Omental fat pad (tissue), 4 donors: ENCODE results near the gene CDK5R1. TPM values are rescaled to one million over a fixed set of nuclear protein-coding genes. Genes with fewer than 3 reads are reported as not detected.

Experiments
- ATAC-seq: fragments of 150-250 bp; one replicate; pipeline ENCODE4 v1.9.1; 2016; ENCODE audit warnings: mild to moderate bottlenecking, moderate library complexity; ENCODE audit not compliant: low FRiP score
- DNase-seq: peaks from one replicate; pipeline ENCODE4 v3.0.0-alpha.2; 2019; ENCODE audit warnings: low spot score
- CTCF ChIP-seq, 3 donors: fragments of 450-650 bp; IDR thresholded peaks; one replicate each; pipeline ENCODE4 v1.5.1; 2016 to 2017; ENCODE audit warnings: antibody characterized with exemption in 3 of 3, mild to moderate bottlenecking in 3 of 3, moderate library complexity in 2 of 3
- small RNA-seq: library from RNA; depleted of rRNA; stranded (forward); fragments of <200 nt; gene quantifications from one replicate; pipeline ENCODE3, GENCODE V24; 2016
- total RNA-seq, 4 donors: library from RNA; depleted of rRNA; stranded (reverse); fragments of >200 nt; gene quantifications; one replicate each; pipeline ENCODE4 v1.1.0, GENCODE V29; 2016

The CDK5R1 gene
- total RNA-seq, 4 donors from 2014 or later, result 1.1 to 2.6 (median 1.8) TPM

GRCh38 chr17:32528825-32529224, 42.0 kb downstream of the CDK5R1 start:
- ATAC-seq (no peak), DNase-seq (no peak)
- no peak for TF ChIP-seq CTCF (IDR thresholded peaks at IDR 0.05)

GRCh38 chr17:32529604-32530003, 42.8 kb downstream of the CDK5R1 start:
- TF ChIP-seq CTCF (IDR thresholded peaks at IDR 0.05), result no peak
- DNase-seq, result no peak
- ATAC-seq, result no peak

GRCh38 chr17:32533296-32533695, 46.5 kb downstream of the CDK5R1 start:
- DNase-seq, result no peak
- ATAC-seq, result no peak
- TF ChIP-seq CTCF (IDR thresholded peaks at IDR 0.05), result no peak

GRCh38 chr17:32536736-32537643, 50.2 kb downstream of the CDK5R1 start:
- DNase-seq (no peak), ATAC-seq (no peak)
- no peak for TF ChIP-seq CTCF (IDR thresholded peaks at IDR 0.05)

Small RNA genes lying within 50 kb of the gene (small RNA-seq; reads per million reads assigned to genes)
- gene RF00019, result not detected

Other genes starting within 250 kb of the CDK5R1 start
- 1 to 10 TPM in 1 of 4 donors, under 1 TPM in 2, not detected in 1; 0.31 to 1.1 (median 0.37) TPM for gene RHBDL3, start 221.2 kb upstream of the CDK5R1 start, total RNA-seq
- gene C17orf75, start 144.8 kb upstream of the CDK5R1 start, total RNA-seq, result 10 to 100 TPM in 1 of 4 donors, 1 to 10 TPM in 3; 5.3 to 11.0 (median 7.7) TPM
- gene ZNF207, start 136.8 kb upstream of the CDK5R1 start, total RNA-seq, result 100 to 1,000 TPM; 121 to 193 (median 141) TPM
- gene PSMD11, start 42.5 kb upstream of the CDK5R1 start, total RNA-seq, result 100 to 1,000 TPM in 1 of 4 donors, 10 to 100 TPM in 3; 58.2 to 114 (median 67.0) TPM